Stimulated activated CD4-positive, alpha-beta T cell treated with anti-CD3 and anti-CD28 coated beads, Interleukin-15, amount 100 ng/mL, for 1 hour (primary cell): ENCODE data around the gene PIK3AP1.

Experiments
- DNase-seq, 2 donors: peaks; one replicate each; pipeline ENCODE4 v3.0.0-alpha.2; 2020; ENCODE audit warnings: low read depth in 1 of 2, low spot score in 1 of 2

Gene PIK3AP1

GRCh38 chr10:96619120-96619519, 101.2 kb downstream of the PIK3AP1 start:
- no peak for DNase-seq

- DNase-seq, result no peak
These were observed 101.7 kb downstream of the PIK3AP1 start for GRCh38 chr10:96618653-96619052.

- no peak for DNase-seq
These were observed 103.4 kb downstream of the PIK3AP1 start for GRCh38 chr10:96616961-96617360.

- no peak for DNase-seq
These were observed 105.8 kb downstream of the PIK3AP1 start for GRCh38 chr10:96614515-96614914.

- DNase-seq, result no peak
These were observed 106.7 kb downstream of the PIK3AP1 start for GRCh38 chr10:96613576-96613975.

DNA sequence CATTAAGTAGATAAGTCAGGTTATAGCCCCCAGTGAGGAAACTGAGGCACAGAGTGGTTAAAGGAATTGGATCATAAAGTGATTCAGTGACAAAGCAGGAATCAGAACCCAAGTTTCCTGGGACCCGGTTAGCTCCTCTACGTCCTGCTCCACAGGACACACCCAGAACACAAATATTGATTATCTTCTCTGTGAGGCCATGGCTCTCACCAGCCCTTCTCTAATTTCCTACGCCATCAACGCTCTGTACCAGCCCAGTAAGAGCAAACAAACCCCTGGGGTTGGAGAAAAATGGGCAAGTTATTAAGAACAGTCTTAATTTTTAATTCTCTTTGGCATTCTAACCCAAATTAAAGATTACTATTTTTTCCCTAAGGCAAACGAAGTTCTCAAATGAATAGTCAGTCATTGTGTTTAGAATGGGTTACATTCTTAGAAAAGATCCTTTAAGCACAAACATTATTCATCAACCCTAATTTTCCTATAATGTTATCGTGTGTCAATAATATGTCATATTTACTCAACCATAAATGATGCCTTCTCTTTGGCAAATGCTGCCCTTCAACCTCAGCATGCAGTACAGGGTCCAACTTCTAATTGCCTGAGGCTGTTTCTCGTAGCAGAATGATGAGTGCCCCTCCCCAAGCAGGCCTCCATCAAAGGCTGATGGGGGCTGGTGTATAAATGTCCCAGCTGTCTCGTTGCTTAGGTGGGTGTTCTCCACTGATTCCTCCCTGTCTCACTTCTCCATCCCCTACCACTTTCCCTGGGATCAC, 108.1 kb downstream of the PIK3AP1 start:
- no peak for DNase-seq

- DNase-seq, result no peak
These were observed 109.5 kb downstream of the PIK3AP1 start for GRCh38 chr10:96610817-96611216.

DNA sequence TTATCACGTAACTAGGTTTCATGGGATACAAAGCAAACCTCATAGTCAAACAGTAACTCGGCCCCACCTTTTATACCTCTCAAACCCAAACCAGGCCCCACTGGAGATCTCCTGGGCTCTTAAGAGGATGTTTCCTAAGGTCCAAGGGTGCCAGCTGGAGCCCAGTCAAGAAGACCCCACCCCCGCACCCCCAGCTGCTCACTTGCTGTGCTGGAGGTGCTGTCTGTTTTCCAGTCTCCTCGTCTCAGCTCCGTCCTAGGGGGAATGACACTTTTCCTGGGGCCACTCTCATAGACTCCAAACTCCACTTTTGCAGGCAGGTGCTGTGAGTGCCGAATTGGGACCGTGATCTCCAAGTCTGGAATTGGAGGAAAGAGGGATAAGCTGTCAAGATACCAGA, 110.8 kb downstream of the PIK3AP1 start:
- no peak for DNase-seq

GRCh38 chr10:96608805-96609204, 111.5 kb downstream of the PIK3AP1 start:
- DNase-seq, result no peak

DNA sequence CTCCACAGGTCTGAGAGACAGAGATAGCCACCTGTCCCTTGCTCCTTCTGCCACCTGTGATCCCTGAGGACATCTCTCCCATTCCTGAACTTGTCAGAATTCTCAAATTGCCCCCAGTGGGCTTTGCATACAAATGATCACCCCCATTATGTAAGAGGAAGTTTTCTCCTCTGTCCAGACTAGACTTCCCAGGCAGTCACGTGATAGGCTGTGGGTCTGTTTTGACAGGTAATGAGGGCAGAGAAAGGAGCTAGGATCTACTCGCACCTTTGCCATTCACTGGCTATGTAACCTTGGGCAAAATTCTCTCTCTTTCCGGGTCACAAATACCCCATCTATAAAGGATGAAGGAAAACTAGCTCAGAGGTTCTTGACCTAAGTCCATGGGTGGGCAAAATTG, 112.1 kb downstream of the PIK3AP1 start:
- DNase-seq, result no peak

DNA sequence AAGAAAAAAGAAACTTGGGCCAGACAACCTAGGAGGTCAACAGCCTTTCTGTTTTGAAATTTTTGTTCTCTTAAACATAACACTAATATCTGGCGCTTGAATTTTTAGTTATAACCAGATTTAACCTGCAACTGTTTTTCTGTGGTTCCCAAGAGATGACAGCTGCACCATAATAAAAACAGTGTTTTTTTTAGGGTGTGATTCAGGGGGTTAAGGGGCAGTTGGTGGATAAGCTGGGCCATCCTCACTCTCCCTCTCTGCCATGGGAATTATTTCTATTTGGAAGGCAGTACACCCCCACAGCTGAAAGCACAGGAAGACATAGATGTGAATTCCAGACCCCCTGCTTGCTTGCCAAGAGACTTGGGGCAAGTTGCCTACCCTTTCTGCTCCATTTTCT, 113.4 kb downstream of the PIK3AP1 start:
- DNase-seq, result no peak

DNA sequence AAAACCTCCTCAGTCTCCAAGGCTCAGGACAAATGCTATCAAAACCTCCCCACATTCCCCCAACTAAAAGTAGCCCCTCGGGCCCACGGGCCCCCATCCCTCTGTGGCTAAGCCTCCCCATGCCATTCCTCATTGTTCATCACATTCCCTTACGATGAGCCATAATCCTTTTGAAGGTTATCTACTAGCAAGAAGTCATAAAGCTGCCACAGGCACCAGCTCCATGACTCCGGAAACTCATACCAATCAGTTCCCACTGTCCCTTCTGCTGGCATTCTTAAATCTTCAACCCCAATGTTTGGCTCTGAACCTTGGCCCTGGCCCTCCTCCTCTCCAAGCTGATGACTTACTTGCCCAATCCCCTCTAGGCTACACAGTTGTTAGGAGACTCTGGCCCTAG, 114.1 kb downstream of the PIK3AP1 start:
- DNase-seq, result no peak

DNA sequence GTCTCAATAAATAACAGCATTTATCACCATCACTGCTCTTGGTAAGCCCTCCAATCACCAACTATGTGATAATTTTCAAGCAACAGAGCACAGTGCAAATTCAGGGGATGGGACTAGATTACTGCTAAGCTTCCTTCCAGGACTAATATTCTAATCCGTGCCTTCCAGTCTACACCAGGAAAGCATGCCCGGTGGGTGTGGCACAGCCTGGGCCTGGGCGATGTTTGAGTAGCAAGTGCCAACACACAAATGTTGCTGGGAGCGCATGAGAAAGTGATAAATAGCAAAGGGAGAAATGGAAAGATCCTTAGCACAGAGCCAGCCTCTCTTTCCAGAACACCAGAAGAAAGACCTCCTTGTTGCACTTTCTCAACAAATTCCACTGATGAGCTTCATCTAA, 120.0 kb downstream of the PIK3AP1 start:
- DNase-seq, result no peak

GRCh38 chr10:96598846-96599245, 121.5 kb downstream of the PIK3AP1 start:
- DNase-seq, result no peak

DNA sequence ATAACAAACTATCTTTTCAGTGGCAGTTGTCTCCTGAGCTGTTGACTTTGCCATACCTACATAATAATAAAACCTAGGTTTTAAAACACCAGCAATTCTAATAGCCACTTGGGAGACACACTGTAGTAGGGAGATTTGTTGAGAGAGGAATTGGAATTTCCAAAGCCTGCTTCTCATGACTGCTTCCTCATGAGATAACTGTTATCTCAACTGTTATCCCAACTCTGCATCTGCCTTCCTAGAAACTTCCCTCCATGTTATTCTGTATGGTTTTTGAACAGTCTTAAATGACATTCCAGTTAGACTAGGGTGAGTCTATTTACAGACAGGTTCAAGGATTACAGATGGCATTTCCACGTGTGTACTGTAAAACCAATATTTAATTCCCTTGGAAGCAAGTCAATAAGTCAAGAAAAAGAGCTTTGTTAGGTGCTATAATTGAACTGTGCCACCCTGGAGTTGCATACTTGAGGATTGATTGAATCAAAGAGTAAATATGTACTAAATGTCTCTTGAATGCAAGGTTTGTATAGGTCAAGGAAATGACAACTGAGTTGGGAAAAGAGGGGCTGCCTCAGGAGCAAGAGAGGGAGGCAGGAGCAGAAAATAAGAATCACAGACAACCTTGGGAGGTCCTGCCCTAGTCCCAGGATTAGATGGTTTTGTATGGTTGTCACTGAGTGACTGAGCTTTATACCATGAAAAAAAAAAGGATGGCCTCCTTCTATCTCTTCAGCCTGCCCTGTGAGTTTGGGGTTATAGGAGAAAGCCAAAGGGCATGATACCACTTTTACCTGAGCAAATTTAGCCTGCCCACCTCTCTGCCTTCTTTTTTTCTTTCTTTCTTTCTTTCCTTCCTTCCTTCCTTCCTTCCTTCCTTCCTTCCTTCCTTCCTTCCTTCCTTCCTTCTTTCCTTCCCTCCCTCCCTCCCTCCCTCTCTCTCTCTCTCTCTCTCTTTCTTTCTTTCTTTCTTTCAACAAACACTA, 123.6 kb downstream of the PIK3AP1 start:
- no peak for DNase-seq

GRCh38 chr10:96595741-96596140, 124.6 kb downstream of the PIK3AP1 start:
- no peak for DNase-seq

DNA sequence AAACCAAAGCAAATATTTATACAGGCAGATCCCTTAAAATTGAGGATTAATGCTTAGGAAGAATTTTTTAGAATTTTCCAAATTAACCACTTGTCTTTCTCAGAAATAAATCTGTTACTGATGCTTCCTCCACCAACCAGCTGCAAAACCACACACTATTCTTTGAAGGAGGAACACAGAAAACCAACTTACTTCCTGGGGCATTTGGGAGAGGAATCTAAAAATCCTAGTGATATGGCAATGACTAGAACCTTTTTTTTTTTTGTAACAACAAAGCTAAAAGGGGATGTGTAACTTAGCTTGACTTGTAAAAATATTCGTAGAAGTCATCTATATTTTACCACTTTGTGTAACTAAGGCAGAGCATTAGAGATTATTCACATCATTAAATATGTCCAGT, 128.4 kb downstream of the PIK3AP1 start:
- no peak for DNase-seq

- DNase-seq, result no peak
These were observed 131.5 kb downstream of the PIK3AP1 start for GRCh38 chr10:96588616-96589419.

- no peak for DNase-seq
These were observed 132.2 kb downstream of the PIK3AP1 start for GRCh38 chr10:96588060-96588554.

DNA sequence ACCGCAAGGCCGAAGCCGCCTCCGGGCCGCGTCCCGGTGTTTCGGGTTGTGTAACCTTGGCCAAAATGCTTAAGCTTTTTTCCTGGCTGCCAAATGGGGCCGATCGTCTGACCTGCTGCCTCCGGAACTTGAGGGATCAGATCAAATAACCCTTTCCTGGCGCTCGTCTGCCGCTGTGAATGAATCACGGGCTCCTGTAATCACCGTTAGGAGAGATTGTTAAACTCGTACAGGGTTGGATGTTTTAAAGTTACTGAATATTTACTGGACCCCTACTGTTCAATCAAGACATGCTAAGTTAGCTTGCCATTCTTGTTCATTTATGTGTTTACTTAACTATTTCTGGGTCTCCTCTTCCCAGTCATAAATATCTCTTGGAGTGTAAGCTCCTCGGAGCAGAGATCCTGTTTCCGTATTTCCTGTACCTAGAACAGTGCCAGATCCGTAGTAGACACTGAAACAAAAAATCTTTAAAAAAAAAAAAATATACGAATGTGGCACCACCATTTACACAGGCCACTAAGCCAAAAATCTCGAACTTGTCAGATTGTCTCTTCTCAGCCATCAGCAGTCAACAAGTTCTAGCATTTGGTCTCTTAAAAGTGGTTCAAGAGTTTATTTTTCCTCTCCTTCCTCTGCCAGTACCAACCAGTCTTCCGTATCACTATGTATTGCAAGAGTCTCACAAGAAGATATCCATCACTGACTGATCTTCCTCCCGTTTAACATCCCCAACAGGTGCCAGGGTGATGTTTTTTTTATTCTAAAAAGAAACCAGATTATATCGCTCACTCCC, 132.9 kb downstream of the PIK3AP1 start:
- DNase-seq, result peak in 1 of 2 donors; percentile 29
